CD4-positive, alpha-beta T cell treated with Interleukin-15 for 4 hours (primary cell): ENCODE measurements around the gene NCCRP1.

Experiments used
- DNase-seq: peaks from one replicate; pipeline ENCODE4 v3.0.0-alpha.2; 2020; ENCODE audit warnings: low spot score

Gene NCCRP1

DNA sequence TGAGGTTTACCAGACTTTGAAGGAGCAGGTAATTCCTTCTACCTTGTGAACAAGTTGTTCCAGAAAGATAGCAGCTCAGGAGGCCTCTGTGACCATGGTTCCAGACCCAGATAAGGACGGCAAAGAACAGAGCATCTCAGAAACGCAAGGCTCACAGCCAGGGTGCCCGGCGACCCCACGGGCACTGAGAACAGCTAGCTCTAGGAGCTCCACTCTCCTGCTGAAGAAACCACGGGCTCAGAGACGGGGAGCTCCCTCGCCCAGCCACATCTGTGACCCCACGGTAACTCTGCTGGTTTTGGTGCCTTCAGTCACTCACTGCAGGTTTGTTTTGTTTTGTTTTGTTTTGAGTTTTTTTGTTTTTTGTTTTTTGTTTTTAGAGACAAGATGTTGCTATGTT lies 16.0 kb upstream of the NCCRP1 start:
- DNase-seq, result no peak

DNA sequence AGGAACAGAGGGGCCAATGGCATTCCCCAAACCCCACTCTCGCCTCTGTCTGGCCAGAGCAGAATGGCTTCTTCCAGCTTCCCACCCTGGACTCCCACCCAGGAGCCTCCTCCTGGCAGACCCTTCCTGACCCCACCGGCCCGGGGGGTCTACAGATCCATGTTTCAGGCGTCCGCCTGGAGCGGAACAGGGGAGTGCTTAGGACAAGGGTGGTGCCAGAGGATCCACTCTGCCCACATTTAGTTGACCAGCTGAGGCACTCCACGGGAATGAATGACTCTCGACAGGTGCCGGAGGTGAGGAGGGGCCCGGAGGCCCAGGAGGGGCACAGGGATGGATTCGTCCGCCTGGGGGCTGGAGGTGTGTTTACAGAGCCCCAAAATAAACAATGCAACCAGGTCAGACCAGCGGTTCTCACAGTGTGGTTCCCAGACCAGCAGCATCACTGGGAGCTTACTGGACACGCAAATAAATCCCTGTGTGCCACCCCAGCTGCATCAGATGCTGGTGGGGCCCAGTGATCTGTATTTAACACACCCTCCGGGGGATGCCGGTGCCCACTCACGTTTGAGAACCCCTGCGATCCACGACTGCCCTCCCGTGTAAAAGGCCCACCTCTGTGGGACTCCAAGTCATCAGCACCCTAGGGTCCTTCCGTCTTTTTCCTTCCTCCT lies 15.1 kb upstream of the NCCRP1 start:
- no peak for DNase-seq

DNA sequence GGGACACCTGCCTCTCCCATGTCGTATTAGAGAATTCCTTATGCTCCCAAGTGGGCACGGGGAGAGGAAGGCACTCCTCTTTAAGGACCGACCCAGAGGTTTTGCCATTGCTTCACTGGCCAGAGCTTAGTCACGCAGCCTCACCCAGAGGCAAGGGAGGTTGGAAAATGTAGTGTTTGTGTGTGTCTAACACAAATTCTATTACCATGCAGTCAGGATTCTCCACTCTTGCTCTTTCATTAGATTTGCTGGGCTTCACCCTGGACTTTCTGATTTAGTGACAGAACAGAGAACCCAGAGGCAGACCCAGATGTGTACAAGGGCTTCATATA lies 14.6 kb upstream of the NCCRP1 start:
- DNase-seq, result no peak

DNA sequence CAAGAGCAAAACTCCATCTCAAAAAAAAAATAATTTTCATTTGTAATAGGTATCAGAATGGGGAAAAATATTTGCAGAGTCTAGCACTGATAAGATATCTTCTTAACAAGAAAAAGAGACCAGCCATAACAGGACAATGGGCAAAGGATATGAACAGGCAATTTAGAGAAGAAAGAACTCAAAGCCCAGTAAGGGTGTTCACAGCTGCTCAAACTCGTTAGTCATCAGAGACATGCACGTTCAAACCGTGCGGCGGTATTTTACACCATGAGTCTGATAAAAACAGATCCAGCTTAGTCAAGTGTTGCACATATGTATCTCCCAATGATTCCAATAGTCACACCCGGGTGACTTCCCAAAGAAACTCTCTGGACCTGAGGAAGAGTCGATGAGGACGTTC lies 13.7 kb upstream of the NCCRP1 start:
- no peak for DNase-seq

DNA sequence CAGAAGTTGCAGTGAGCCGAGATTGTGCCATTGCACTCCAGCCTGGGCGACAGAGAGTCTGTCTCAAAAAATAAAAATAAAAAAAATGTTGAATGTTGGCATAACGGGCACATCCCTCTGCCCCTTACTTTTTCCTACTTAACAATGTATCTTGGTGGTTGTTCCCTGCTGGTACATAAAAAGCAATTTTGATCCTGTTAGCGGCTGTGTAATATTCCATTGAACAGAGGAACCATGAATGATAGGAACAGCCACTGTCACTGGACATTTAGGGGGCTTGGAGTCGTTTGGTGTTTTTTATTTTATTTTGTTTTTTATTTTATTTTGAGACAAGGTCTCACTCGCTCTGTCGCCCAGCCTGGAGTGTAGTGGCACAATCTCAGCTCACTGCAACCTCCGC lies 10.4 kb upstream of the NCCRP1 start:
- DNase-seq, result no peak

DNA sequence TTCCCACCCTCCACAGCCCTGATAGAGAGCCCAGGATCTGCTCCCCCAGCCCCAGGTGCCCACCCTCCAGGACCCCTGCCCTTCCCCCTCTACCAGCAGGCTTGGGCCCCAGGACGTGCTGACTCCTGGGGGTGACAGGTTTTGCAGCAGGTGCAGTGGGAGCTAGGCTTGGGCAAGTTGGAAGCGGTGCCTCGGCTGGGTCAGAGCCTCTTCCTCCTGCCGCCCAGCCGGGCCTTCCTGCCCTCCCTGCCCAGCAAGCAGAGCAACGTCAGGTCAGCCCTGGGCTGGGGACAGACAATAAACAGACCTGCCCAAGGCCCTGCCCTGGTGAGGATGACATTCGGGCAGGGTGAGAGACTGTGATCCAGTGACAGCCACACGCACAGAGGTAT lies 9.2 kb upstream of the NCCRP1 start:
- no peak for DNase-seq

DNA sequence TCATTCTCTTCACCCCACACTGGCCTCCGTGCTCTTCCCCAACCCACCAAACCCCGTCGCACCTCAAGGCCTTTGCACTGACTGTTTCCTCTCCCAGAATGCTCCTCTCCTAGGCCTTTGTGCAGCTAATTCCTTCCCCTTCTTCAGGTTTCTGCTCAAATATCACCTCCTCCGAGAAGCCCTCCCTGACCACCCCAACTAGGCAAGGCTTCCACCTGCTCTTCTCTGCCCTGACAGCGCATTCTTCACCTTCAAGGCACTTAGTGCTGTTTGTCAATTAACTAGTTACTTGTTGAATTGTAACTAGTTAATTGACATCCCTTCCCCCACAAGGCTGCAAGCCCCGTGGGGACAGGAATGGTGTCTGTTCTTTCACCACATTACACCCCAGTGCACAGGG lies 7.8 kb upstream of the NCCRP1 start:
- DNase-seq, result no peak

DNA sequence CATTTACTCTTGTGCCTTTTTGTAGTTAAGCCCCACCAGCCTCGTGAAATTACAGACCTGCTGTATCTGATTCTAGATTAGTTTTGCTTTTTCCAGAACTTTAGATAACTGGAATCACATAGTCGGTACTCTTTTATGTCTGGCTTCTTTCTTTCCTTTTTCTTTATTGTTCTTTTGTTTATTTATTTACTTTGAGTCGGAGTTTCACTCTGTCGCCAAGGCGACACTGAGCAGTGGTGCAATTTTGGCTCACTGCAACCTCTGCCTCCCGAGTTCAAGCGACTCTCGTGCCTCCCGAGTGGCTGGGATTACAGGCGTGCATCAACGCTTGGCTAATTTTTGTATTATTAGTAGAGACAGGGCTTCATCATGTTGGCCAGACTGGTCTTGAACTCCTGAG lies 6.0 kb upstream of the NCCRP1 start:
- DNase-seq, result no peak

DNA sequence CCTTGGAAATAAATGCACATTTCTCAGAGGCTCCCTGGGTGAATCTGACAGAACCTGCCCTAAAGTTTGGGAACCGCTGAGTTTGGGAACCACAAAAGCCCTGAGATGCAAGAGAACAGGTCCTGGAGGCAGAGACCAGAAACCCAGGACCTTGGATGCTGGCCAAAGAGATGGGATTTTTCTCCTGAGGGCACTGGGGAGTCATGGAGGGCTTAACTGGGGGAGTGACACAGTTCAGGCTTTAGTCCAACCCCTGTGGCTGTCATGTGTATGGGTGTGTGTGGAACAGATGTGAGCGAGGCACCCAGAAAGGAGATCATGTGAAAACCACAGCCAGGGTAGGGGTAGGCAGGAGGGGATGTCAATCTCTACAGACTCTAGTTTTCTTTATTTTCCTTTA lies 3.9 kb upstream of the NCCRP1 start:
- no peak for DNase-seq

DNA sequence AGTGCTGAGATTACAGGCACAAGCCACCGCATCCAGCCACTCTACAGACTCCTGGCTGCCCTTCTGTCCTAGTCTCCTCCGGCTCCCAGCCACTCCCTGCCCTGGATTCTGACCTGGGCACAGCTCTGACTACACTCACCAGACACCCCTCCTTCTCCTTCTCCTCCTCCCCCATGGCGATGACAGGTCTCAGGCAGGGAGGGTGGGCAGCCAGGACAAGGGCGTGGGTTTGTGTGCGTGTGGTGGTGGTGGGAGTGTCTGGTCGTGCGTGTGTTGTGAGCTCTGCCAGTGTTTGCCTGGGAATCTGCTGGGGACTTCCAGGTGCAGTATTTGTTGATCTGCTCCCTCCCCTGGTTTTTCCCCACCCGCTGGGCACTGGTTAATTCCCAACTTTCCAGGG lies 3.0 kb upstream of the NCCRP1 start:
- no peak for DNase-seq

DNA sequence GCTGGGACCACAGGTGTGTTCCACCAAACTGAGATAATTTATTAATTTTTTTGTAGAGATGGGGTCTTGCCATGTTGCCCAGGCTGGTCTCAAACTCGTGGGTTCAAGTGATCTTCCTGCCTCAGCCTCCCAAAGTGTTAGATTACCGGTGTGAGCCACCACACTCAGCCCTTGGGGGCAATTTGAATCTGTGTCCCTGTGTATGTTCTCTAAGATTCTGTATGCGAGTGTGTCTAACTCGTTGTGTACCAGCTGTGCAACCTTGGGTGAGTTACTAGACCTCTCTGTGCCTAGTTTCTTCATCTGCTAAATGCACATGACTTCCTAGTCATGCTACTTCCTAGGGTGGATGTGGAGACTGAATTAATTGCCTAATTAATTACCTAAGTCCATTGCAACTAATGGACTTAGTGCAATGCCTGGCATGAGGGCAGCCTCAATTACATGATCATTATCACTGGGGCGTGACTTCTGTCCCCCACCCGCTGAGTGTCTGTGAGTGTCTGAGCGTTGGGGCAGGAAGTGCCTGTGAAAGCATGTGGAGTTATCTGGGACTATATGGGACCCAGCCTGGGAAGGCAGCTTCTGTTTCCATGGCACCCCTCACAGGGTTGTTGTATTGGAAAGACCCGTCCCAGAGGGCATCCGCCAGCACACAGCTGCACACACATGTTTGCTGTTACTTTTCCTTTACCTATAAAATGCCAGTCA lies 1.8 kb upstream of the NCCRP1 start:
- DNase-seq, result no peak

DNA sequence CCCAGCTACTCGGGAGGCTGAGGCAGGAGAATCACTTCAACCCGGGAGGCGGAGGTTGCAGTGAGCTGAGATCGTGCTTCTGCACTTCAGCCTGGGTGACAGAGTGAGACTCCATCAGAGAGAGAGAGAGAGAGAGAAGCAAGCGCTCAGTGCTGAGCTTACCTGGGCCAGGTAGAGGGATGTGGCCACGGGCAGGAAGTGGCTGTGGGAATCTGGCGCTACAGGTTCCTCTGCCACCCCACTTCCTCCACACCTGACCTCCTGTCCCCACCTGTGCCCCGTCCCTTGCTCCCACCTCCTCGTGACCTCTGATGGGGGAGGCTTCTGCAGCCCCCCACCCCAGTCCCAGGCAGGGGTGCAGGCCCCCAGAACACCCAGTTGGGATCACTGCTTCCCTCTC lies 1.0 kb upstream of the NCCRP1 start:
- no peak for DNase-seq

DNA sequence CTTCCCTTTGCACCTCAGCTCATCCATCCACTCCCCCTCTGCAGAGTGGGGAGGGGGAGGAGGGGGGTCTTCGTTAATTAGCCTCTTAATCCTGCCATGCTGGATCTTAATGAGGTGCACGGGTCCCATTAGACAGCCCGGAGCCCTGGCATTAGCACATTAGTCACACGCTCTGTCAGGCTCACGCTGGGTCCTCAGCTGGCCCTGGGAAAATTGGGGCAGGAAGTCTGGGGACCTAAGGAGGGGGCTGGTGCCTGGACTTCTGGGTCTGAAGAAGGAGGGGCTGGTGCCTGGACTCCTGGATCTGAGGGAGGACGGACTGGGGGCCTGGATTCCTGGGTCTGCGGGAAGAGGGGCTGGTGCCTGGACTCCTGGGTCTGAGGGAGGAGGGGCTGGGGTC lies 444 bp upstream of the NCCRP1 start:
- no peak for DNase-seq

DNA sequence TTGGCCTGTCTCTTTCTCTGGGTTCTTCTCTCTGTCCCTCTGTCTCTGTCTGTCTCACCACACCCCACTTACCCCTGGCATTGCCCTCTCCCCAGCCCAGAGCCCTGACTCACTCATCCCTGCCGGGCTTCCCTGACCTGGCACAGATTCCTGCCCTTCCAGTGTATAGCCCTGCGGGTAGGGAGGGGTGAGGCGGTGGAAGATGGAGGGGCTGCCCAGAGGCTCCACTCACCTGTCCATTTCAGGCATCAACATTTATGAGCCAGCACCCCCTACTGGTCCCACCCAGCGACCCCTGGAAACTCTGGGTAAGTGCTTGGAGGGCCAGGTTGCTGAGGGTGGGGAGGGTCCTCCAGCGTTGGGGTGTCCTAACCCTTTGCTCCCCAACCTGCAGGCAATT lies 1.0 kb downstream of the NCCRP1 start:
- no peak for DNase-seq

DNA sequence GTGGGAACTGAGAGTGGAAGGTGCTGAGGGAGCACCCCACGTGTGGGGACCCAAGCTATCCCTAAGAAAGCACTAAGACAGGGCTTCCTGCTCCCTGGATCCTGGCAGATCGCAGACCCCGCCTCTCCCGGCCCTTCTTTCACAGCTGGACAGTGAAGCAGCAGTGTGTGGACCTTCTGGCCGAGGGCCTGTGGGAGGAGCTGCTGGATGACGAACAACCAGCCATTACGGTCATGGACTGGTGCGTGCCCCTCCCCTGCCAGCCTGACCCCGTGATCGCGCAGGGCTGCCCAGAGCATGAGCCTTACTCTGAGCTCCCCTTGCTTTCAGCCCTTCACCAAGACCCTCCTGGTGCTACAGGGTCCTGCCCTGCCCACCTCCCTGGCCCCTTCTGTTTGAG lies 2.3 kb downstream of the NCCRP1 start:
- DNase-seq, result no peak

DNA sequence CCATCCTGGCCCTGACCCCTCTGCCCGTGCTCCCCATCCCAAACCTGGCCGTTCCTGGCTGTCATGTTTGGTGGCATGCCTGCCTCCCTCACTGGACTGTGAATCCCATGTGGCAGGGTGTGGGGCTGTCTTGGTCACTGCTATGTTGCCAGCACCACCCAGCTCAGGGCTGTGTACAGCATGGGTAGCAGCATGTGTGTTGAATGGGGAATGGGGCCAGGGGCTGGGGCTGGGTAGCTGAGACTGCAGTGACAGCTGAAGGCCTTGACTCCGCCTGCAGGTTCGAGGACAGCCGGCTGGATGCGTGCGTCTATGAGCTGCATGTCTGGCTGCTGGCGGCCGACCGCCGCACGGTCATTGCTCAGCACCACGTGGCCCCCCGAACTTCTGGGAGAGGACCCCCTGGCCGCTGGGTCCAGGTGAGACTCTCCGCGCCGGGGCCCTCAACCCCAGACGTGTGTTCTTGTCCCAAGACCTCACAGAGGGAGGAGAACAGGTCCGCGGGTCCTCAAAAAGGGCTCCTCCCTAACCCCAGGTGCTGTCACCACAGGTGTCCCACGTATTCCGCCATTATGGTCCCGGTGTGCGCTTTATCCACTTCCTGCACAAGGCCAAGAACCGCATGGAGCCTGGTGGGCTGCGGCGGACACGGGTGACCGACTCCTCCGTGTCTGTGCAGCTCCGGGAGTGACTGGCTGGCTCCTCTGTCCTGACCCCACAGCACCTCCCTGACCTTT lies 3.5 kb downstream of the NCCRP1 start:
- DNase-seq, result no peak

DNA sequence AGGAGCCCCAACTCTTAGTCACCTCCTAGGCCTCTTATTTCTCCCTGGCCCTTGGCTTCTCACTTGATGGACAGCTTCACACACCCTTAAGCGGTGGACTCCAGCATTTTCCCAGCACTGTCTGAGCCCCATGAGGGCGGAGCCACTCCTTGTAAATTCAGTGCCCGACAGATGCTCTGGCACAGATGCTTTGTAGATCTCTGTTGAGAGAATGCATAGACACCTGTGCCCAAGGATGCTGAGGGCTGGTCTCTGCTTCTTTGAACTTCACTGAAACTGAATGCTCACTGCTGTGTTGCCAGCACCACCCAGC lies 4.0 kb downstream of the NCCRP1 start:
- DNase-seq, result no peak

DNA sequence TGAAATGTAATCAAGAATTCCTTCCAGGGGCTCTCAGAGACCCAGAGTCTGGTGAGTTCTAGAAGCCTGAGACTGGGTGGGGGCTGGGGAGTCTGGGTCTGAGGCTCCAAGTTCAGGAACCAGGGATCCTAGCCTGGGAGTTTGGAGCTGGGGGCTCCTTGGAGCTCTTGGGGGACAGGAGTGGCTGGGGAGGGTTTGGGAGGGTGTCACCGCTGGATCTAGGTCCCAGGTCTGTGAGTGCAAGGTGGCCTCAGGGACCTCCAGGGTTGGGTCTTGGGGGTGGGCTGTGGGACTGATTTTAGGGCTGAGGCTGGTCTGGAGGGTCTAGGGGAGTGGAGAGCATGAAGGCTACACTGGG lies 6.2 kb downstream of the NCCRP1 start:
- no peak for DNase-seq

DNA sequence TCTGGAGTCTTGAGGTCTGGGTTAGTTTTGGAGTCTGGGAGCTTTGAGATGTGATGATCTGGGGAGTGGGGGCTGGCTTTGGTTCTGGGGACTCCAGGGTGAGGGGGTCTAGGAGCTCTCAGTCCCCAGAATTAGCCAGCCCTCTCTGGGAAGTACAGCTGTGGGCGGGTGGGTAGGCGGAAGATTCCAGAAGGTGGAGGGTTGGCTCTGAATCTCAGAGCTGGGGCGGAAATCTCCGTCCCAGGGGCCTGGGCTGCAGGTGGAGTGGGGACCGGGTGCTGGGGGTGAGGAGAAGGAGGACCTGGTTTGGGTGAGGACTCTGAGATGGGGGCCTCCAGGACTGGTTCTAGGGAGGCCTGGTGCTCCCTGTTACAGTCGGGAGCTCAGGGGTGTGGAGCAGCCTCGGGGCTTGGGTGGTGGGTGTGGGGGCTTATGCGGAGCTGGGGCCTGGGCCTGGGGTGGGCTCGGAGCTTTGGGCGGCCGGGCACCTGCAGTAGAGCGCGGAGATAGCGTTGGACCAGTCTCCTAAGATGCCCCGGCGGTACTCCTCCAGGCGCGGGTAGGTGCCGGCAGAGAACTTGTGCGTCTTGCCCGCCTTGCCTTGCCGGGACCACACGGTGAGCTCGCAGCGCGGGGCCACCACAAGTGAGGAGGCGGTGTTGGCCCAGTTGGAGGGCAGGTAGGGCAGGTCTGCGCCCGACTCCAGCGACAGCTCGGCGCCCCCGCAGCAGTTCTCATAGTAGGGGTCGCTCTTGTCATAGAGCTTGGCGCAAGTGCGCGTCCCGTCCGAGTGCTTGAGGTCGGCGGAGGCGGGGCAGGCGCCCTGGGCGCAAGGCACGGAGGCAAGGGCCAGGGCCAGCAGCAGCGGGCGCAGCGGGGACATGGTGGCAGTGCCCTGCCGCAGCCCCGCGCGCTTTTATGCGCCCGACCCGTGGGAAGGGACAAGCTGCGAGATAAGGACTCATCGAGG lies 6.9 kb downstream of the NCCRP1 start, which contains the start of gene SYCN:
SYCN (minus strand) TSS at position 892 of the 970 bp plus-strand sequence; CDS start at position 883, 9 bp downstream.
- DNase-seq, result no peak

DNA sequence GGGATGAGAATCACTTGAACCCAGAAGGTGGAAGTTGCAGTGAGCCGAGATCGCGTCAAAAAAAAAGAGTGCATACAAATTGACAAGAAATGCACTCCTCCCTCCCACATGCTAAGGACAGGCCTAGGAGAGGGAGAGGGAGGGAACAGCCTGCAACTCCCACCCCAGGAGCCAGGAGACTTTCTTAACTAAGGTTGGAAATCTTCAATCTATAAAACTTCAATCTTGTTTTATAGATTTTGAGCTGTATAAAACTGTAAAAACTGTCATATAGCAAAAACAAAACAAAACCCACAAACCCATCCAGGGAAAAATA lies 8.6 kb downstream of the NCCRP1 start:
- no peak for DNase-seq

DNA sequence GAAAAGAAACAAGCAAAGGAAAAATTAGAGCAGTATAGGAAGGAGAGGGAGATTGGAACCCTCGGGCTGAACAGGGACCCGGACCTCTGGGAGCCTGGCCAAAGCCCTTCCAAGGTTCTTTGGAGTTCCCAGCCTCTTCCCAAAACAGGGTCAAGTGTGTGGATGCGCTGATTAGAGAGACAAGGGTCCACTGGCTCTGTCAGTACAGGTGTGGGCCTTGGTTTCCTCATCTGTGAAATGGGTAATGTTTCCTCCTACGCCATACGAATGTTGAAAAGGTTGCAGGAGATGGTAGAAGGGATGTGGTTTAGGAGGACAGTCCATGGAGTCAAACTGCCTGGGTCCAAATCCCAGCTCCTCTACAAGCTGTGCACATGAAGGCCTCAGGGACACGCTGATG lies 9.4 kb downstream of the NCCRP1 start:
- DNase-seq, result no peak

DNA sequence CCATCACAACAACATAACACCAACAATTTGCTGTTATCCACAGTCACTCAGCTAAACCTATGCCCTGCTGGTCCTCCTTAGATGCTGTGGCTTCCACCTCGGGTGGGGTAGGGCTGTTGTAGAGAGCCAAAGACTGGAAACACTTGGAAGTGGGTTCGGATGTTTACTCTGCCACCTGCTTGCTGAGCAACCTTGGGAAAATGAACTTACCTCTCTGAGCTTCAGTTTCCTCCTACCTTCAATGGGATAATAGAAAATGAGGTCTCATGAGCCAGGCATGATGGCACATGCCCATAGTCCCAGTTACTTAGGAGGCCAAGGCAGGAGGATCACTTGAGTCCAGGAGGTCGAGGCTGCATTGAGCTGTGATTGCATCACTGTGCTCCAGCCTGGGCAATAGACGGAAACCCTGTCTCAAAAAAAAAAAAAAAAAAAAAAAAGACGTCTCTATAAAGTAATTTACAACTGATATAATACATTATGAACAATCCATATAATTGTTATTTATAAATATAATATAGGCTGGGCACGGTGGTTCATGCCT lies 10.6 kb downstream of the NCCRP1 start:
- no peak for DNase-seq
